ENCODE data around the gene SEL1L2.

DNA sequence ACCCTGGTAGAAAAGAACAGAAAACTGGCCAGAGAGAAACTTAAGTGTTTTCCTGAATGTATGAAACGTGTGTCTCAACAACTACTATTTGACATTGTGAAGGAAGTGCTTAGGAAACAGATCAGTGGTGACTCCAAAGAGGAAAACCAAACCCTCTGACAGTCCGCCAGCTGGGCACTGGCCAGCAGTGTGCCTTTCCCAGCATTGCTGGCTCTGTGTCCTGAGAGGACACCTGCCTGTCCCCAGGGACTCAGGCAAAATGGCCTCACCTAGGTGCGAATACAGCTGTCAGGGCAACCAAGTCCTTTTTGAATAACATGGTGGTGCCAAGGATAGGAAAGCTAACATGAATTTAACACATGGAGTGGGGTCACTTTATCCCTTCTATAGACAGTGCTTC lies 133.1 kb downstream of the SEL1L2 start:
- TF ChIP-seq, protein P1, sequence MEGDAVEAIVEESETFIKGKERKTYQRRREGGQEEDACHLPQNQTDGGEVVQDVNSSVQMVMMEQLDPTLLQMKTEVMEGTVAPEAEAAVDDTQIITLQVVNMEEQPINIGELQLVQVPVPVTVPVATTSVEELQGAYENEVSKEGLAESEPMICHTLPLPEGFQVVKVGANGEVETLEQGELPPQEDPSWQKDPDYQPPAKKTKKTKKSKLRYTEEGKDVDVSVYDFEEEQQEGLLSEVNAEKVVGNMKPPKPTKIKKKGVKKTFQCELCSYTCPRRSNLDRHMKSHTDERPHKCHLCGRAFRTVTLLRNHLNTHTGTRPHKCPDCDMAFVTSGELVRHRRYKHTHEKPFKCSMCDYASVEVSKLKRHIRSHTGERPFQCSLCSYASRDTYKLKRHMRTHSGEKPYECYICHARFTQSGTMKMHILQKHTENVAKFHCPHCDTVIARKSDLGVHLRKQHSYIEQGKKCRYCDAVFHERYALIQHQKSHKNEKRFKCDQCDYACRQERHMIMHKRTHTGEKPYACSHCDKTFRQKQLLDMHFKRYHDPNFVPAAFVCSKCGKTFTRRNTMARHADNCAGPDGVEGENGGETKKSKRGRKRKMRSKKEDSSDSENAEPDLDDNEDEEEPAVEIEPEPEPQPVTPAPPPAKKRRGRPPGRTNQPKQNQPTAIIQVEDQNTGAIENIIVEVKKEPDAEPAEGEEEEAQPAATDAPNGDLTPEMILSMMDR (IDR thresholded peaks at IDR 0.05) = no peak
- TF ChIP-seq POLR2AphosphoS5 (IDR thresholded peaks at IDR 0.05) = no peak
- TF ChIP-seq EP300 (IDR thresholded peaks at IDR 0.05) = no peak
